ENCODE data around the gene ZXDC.

ZXDC gene

GRCh38 chr3:126401611-126402160, 74.0 kb downstream of the ZXDC start:
- TF ChIP-seq CTCF (IDR thresholded peaks at IDR 0.05; ENCODE audit: control insufficient read depth, insufficient read depth, low read depth, low read length, missing control alignments) = no peak
- no peak for DNase-seq (ENCODE audit: low read depth)
- H3K4me3 ChIP-seq (ENCODE audit: control insufficient read depth, low read depth, low read length) = no peak overlapping the region

- TF ChIP-seq CTCF (IDR thresholded peaks at IDR 0.05; ENCODE audit: control insufficient read depth, insufficient read depth, low read depth, low read length, missing control alignments) = no peak
- DNase-seq (ENCODE audit: low read depth) = no peak
- H3K4me3 ChIP-seq (ENCODE audit: control insufficient read depth, low read depth, low read length) = no peak overlapping the region
Measured at GRCh38 chr3:126399756-126400155, 75.9 kb downstream of the ZXDC start.

GRCh38 chr3:126399351-126399735, 76.3 kb downstream of the ZXDC start:
- DNase-seq (ENCODE audit: low read depth) = no peak
- TF ChIP-seq CTCF (IDR thresholded peaks at IDR 0.05; ENCODE audit: control insufficient read depth, insufficient read depth, low read depth, low read length, missing control alignments) = no peak
- no peak overlapping the region for H3K4me3 ChIP-seq (ENCODE audit: control insufficient read depth, low read depth, low read length)

GRCh38 chr3:126398423-126399350, 77.0 kb downstream of the ZXDC start:
- no peak for TF ChIP-seq CTCF (IDR thresholded peaks at IDR 0.05; ENCODE audit: control insufficient read depth, insufficient read depth, low read depth, low read length, missing control alignments)
- DNase-seq (ENCODE audit: low read depth) = no peak
- no peak overlapping the region for H3K4me3 ChIP-seq (ENCODE audit: control insufficient read depth, low read depth, low read length)

- TF ChIP-seq CTCF (IDR thresholded peaks at IDR 0.05; ENCODE audit: control insufficient read depth, insufficient read depth, low read depth, low read length, missing control alignments) = no peak
- H3K4me3 ChIP-seq (ENCODE audit: control insufficient read depth, low read depth, low read length) = no peak overlapping the region
- DNase-seq (ENCODE audit: low read depth) = no peak
Measured at GRCh38 chr3:126397610-126398422, 77.9 kb downstream of the ZXDC start.

- no peak for TF ChIP-seq CTCF (IDR thresholded peaks at IDR 0.05; ENCODE audit: control insufficient read depth, insufficient read depth, low read depth, low read length, missing control alignments)
- no peak overlapping the region for H3K4me3 ChIP-seq (ENCODE audit: control insufficient read depth, low read depth, low read length)
- no peak for DNase-seq (ENCODE audit: low read depth)
Measured at GRCh38 chr3:126396536-126396935, 79.2 kb downstream of the ZXDC start.
